Measurements from ENCODE around the gene RHOD. TPM values are rescaled to one million over a fixed set of nuclear protein-coding genes. Genes with fewer than 3 reads are reported as not detected.

Gene RHOD
- total RNA-seq, result under 1 TPM; 0.52 to 0.79 TPM

- H3K9me3 Mint-ChIP-seq (ENCODE audit: low read depth), result no peaks in the 10 kb centered on the region
- CTCF ChIA-PET, result interaction anchor here (0.6 to 3.5 kb wide), 7 partner anchors 16 to 289 kb away, joined by 3 to 41 read pairs (median 4); no protein-coding TSS in a partner anchor
- no peak within 1 kb of the TSS for H3K27ac Mint-ChIP-seq
- no peak for DNase-seq
- H3K27me3 Mint-ChIP-seq, result peaks cover 6% of the 10 kb centered on the region
- H3K4me1 Mint-ChIP-seq, result peaks cover 10% of the 10 kb centered on the region
- no peaks in the 10 kb centered on the region for H3K36me3 Mint-ChIP-seq
- ATAC-seq, result peak; percentile 72
- peak within 1 kb of the TSS; percentile 58 for H3K4me3 Mint-ChIP-seq
These were observed at the start of gene RHOD for GRCh38 chr11:67056267-67057204. Gene RHOD (plus strand): TSS chr11:67056847. CDS start chr11:67056903, 56 bp downstream.

DNA sequence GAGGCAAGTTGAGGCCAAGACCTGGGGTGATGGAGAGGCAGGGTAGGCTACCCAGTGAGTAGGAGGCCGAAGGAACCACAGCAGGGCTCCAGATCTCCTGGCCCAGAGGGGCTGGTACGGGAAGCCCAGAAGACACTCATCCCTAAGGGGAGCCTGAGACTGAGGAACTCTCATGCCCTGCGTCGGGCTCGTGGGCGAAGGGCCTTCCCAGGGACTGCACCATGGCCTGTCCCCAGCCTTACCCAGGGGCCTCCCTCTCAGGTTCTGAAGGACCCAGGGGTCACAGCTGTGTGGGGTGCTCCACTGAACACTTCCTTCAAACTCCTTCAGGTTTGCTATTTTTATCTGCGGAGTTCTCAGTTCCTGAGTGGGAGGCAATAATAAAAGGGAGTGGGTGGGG is 49.5 kb upstream of the RHOD start:
- no peaks in the 10 kb centered on the region for H3K36me3 Mint-ChIP-seq
- CTCF ChIA-PET, result no interaction called here
- ATAC-seq, result no peak
- H3K27ac Mint-ChIP-seq, result no peak overlapping the region
- no peaks in the 10 kb centered on the region for H3K27me3 Mint-ChIP-seq
- peaks cover 2% of the 10 kb centered on the region for H3K9me3 Mint-ChIP-seq (ENCODE audit: low read depth)
- H3K4me1 Mint-ChIP-seq, result no peaks in the 10 kb centered on the region
- DNase-seq, result no peak
- H3K4me3 Mint-ChIP-seq, result no peak overlapping the region

- CTCF ChIA-PET, result no interaction called here
- no peaks in the 10 kb centered on the region for H3K36me3 Mint-ChIP-seq
- no peaks in the 10 kb centered on the region for H3K27me3 Mint-ChIP-seq
- H3K4me1 Mint-ChIP-seq, result no peaks in the 10 kb centered on the region
- no peak overlapping the region for H3K27ac Mint-ChIP-seq
- ATAC-seq (no peak), DNase-seq (no peak)
- H3K9me3 Mint-ChIP-seq (ENCODE audit: low read depth), result peaks cover 2% of the 10 kb centered on the region
- no peak overlapping the region for H3K4me3 Mint-ChIP-seq
These were observed 46.2 kb upstream of the RHOD start for GRCh38 chr11:67010296-67010905.

GRCh38 chr11:67013511-67014045 is 43.1 kb upstream of the RHOD start:
- H3K36me3 Mint-ChIP-seq, result no peaks in the 10 kb centered on the region
- ATAC-seq (no peak), DNase-seq (no peak)
- no peak overlapping the region for H3K4me3 Mint-ChIP-seq
- CTCF ChIA-PET, result interaction anchor here (0.6 kb wide), 1 partner anchor 22 kb away, joined by 3 read pairs; no protein-coding TSS in a partner anchor
- no peaks in the 10 kb centered on the region for H3K4me1 Mint-ChIP-seq
- no peak overlapping the region for H3K27ac Mint-ChIP-seq
- no peaks in the 10 kb centered on the region for H3K9me3 Mint-ChIP-seq (ENCODE audit: low read depth)
- peaks cover 9% of the 10 kb centered on the region for H3K27me3 Mint-ChIP-seq

- no peaks in the 10 kb centered on the region for H3K36me3 Mint-ChIP-seq
- H3K27ac Mint-ChIP-seq, result no peak overlapping the region
- no peaks in the 10 kb centered on the region for H3K9me3 Mint-ChIP-seq (ENCODE audit: low read depth)
- peaks cover 13% of the 10 kb centered on the region for H3K27me3 Mint-ChIP-seq
- DNase-seq (no peak), ATAC-seq (no peak)
- no peak overlapping the region for H3K4me3 Mint-ChIP-seq
- CTCF ChIA-PET, result no interaction called here
- H3K4me1 Mint-ChIP-seq, result no peaks in the 10 kb centered on the region
These were observed 42.3 kb upstream of the RHOD start for GRCh38 chr11:67014343-67014742.

- H3K27me3 Mint-ChIP-seq, result peaks cover 15% of the 10 kb centered on the region
- no peaks in the 10 kb centered on the region for H3K36me3 Mint-ChIP-seq
- no peak overlapping the region for H3K4me3 Mint-ChIP-seq
- no peak for ATAC-seq
- no peaks in the 10 kb centered on the region for H3K4me1 Mint-ChIP-seq
- no peak overlapping the region for H3K27ac Mint-ChIP-seq
- CTCF ChIA-PET, result no interaction called here
- no peak for DNase-seq
- no peaks in the 10 kb centered on the region for H3K9me3 Mint-ChIP-seq (ENCODE audit: low read depth)
These were observed 41.6 kb upstream of the RHOD start for GRCh38 chr11:67015048-67015447.

- Mint-ChIP-seq H3K4me3 (no peak overlapping the region), H3K27ac (no peak overlapping the region), H3K9me3 (ENCODE audit: low read depth) (no peaks in the 10 kb centered on the region), H3K36me3 (no peaks in the 10 kb centered on the region), H3K4me1 (peaks cover 5% of the 10 kb centered on the region), H3K27me3 (peaks cover 27% of the 10 kb centered on the region)
- no peak for DNase-seq
- ATAC-seq, result no peak
- CTCF ChIA-PET, result interaction anchor here (1.1 kb wide), 1 partner anchor 9 kb away, joined by 3 read pairs; no protein-coding TSS in a partner anchor
These were observed 40.1 kb upstream of the RHOD start for GRCh38 chr11:67016550-67016949.

DNA sequence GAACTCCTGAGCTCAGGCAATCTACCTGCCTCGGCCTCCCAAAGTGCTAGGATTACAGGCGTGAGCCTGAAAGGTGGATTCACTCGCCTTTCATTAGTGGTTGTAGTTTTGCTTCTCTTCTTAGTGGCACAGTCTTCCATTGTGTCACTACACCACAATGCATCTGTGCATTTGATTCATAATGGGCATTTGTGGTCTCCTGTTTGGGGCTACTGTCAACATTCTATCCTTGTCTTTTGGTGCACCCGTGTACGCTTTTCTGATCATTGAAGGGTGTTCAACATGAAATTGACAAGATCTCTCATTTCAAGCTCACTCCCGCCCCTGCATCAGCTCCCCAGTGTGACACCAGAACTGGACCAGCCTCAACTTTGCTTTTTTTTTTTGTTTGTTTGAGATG is 35.7 kb upstream of the RHOD start:
- Mint-ChIP-seq H3K36me3 (peaks cover 2% of the 10 kb centered on the region), H3K4me3 (no peak overlapping the region), H3K27me3 (peaks cover 58% of the 10 kb centered on the region), H3K9me3 (ENCODE audit: low read depth) (no peaks in the 10 kb centered on the region), H3K27ac (no peak overlapping the region), H3K4me1 (peaks cover 29% of the 10 kb centered on the region)
- ATAC-seq (no peak), DNase-seq (no peak)
- CTCF ChIA-PET, result interaction anchor here (1.1 kb wide), 1 partner anchor 35 kb away, joined by 4 read pairs; no protein-coding TSS in a partner anchor

GRCh38 chr11:67022341-67022933 is 34.2 kb upstream of the RHOD start:
- H3K9me3 Mint-ChIP-seq (ENCODE audit: low read depth), result no peaks in the 10 kb centered on the region
- CTCF ChIA-PET, result interaction anchor here (0.6 to 1.1 kb wide), 2 partner anchors 9 to 33 kb away, joined by 3 to 4 read pairs; no protein-coding TSS in a partner anchor
- ATAC-seq, result no peak

GRCh38 chr11:67022961-67023956 is 33.4 kb upstream of the RHOD start, which contains the start of gene SYT12:
Gene SYT12 (plus strand): TSS chr11:67023134. CDS start chr11:67030145, 7,011 bp downstream.
- Mint-ChIP-seq H3K27ac (no peak within 1 kb of the TSS), H3K27me3 (peaks cover 68% of the 10 kb centered on the region), H3K4me3 (peak within 1 kb of the TSS; percentile 6), H3K4me1 (peaks cover 29% of the 10 kb centered on the region), H3K9me3 (ENCODE audit: low read depth) (no peaks in the 10 kb centered on the region), H3K36me3 (peaks cover 2% of the 10 kb centered on the region)
- DNase-seq, result no peak
- peak; percentile 25 for ATAC-seq
- CTCF ChIA-PET, result no interaction called here

More at GRCh38 chr11:67022341-67022933, 34.2 kb upstream of the RHOD start:
- Mint-ChIP-seq H3K4me3 (peak overlapping the region; percentile 6), H3K27ac (no peak overlapping the region), H3K36me3 (peaks cover 2% of the 10 kb centered on the region), H3K27me3 (peaks cover 60% of the 10 kb centered on the region), H3K4me1 (peaks cover 29% of the 10 kb centered on the region)
- DNase-seq, result no peak

DNA sequence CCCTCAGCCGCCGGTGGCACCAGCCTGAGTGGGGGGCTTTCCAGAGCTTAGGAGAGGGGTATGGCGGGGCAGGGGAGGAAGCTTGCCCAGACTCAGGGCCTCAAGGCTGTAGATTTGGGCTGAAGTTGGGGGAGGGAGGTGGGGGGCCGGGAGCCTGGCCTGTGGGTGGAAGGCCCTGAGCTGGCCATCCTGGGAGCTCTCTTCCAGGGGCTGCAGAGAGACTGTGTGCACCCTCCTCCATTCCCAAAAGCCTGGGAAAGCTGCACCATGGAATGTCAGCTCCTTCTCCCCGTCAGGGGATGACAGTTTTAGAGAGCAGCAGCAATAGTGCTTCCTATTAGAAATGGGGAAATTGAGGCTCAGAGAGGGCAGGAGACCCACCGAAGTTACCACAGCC is 32.7 kb upstream of the RHOD start:
- CTCF ChIA-PET, result no interaction called here
- H3K27ac Mint-ChIP-seq, result no peak overlapping the region
- DNase-seq, result no peak
- H3K36me3 Mint-ChIP-seq, result peaks cover 2% of the 10 kb centered on the region
- peaks cover 70% of the 10 kb centered on the region for H3K27me3 Mint-ChIP-seq
- no peaks in the 10 kb centered on the region for H3K9me3 Mint-ChIP-seq (ENCODE audit: low read depth)
- no peak for ATAC-seq
- H3K4me3 Mint-ChIP-seq, result no peak overlapping the region
- H3K4me1 Mint-ChIP-seq, result peaks cover 29% of the 10 kb centered on the region

GRCh38 chr11:67024410-67024809 is 32.2 kb upstream of the RHOD start:
- Mint-ChIP-seq H3K27me3 (peaks cover 72% of the 10 kb centered on the region), H3K4me1 (peaks cover 29% of the 10 kb centered on the region), H3K4me3 (no peak overlapping the region), H3K27ac (no peak overlapping the region), H3K36me3 (peaks cover 2% of the 10 kb centered on the region), H3K9me3 (ENCODE audit: low read depth) (no peaks in the 10 kb centered on the region)
- CTCF ChIA-PET, result interaction anchor here (1.3 kb wide), 1 partner anchor 293 kb away, joined by 3 read pairs; no protein-coding TSS in a partner anchor
- ATAC-seq (peak; percentile 14), DNase-seq (peak; percentile 73)
